HG03039 (cell line): Measurements from ENCODE around the gene CHRM5.

ENCODE experiments used
- ATAC-seq: cut with Tn5 transposase; IDR thresholded peaks from one replicate; pipeline ENCODE4 v1.9.1; 2021; ENCODE audit warnings: mild to moderate bottlenecking, moderate library complexity; ENCODE audit not compliant: unreplicated experiment

Gene CHRM5

GRCh38 chr15:33968224-33968623 is at the start of gene CHRM5:
Gene CHRM5 (plus strand): TSS chr15:33968497. CDS start chr15:34062718, 94,221 bp downstream.
- no peak for ATAC-seq

- ATAC-seq, result no peak
Measured at GRCh38 chr15:33923446-33923845, 44.9 kb upstream of the CHRM5 start.

- no peak for ATAC-seq
Measured at GRCh38 chr15:33926260-33926659, 42.0 kb upstream of the CHRM5 start.

- no peak for ATAC-seq
Measured at GRCh38 chr15:33932734-33933133, 35.6 kb upstream of the CHRM5 start.

GRCh38 chr15:33934396-33934795 is 33.9 kb upstream of the CHRM5 start:
- ATAC-seq, result no peak

- no peak for ATAC-seq
Measured at GRCh38 chr15:33934921-33935320, 33.4 kb upstream of the CHRM5 start.

GRCh38 chr15:33941279-33942063 is 26.8 kb upstream of the CHRM5 start:
- ATAC-seq, result no peak

GRCh38 chr15:33946152-33946551 is 22.1 kb upstream of the CHRM5 start:
- no peak for ATAC-seq

- no peak for ATAC-seq
Measured at GRCh38 chr15:33955945-33956344, 12.4 kb upstream of the CHRM5 start.

- ATAC-seq, result no peak
Measured at GRCh38 chr15:33956397-33956796, 11.9 kb upstream of the CHRM5 start.

- ATAC-seq, result no peak
Measured at GRCh38 chr15:33959844-33960548, 8.3 kb upstream of the CHRM5 start.

GRCh38 chr15:33960549-33960935 is 7.8 kb upstream of the CHRM5 start:
- ATAC-seq, result no peak

- no peak for ATAC-seq
Measured at GRCh38 chr15:33963831-33964664, 4.2 kb upstream of the CHRM5 start.

- no peak for ATAC-seq
Measured at GRCh38 chr15:33964665-33965040, 3.6 kb upstream of the CHRM5 start.

- no peak for ATAC-seq
Measured at GRCh38 chr15:33968821-33969220, 524 bp downstream of the CHRM5 start.

GRCh38 chr15:33971811-33972210 is 3.5 kb downstream of the CHRM5 start:
- ATAC-seq, result no peak

- no peak for ATAC-seq
Measured at GRCh38 chr15:33975022-33975565, 6.8 kb downstream of the CHRM5 start.

GRCh38 chr15:33980159-33980558 is 11.9 kb downstream of the CHRM5 start:
- no peak for ATAC-seq

GRCh38 chr15:33982516-33982915 is 14.2 kb downstream of the CHRM5 start:
- ATAC-seq, result no peak

GRCh38 chr15:33985287-33985686 is 17.0 kb downstream of the CHRM5 start:
- ATAC-seq, result no peak

- ATAC-seq, result no peak
Measured at GRCh38 chr15:33985751-33986150, 17.5 kb downstream of the CHRM5 start.
